ENCODE results near the gene RFX7.

DNA sequence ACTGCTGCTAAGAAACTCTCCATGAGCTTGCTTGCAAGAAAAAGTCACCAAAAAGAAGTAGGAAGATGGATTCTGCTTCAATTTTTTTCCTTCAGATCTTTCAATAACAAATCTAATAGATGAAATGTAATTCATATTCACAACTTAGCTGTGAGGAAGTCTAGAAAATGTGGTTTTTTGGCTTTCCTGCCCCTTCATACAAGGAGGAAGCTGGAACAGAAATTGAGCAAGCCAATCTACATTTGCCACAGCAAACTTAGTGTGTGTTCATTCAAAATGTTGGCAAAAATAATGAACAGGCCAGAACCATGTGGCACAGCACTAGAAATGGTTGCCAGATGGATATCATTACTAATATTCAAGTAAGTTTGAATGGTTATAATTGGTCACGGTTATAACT lies 157.1 kb downstream of the RFX7 start:
- TF ChIP-seq POLR2A (IDR thresholded peaks at IDR 0.05; ENCODE audit: extremely low read depth, insufficient read length), result no peak
- TF ChIP-seq, protein P1, sequence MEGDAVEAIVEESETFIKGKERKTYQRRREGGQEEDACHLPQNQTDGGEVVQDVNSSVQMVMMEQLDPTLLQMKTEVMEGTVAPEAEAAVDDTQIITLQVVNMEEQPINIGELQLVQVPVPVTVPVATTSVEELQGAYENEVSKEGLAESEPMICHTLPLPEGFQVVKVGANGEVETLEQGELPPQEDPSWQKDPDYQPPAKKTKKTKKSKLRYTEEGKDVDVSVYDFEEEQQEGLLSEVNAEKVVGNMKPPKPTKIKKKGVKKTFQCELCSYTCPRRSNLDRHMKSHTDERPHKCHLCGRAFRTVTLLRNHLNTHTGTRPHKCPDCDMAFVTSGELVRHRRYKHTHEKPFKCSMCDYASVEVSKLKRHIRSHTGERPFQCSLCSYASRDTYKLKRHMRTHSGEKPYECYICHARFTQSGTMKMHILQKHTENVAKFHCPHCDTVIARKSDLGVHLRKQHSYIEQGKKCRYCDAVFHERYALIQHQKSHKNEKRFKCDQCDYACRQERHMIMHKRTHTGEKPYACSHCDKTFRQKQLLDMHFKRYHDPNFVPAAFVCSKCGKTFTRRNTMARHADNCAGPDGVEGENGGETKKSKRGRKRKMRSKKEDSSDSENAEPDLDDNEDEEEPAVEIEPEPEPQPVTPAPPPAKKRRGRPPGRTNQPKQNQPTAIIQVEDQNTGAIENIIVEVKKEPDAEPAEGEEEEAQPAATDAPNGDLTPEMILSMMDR (IDR thresholded peaks at IDR 0.05; ENCODE audit: low read depth, low read length), result no peak
- 0 out of 2 replicates have a peak, but pooled peaks have one; percentile 32 for TF ChIP-seq MYC (IDR thresholded peaks at IDR 0.05; ENCODE audit: low read depth, low read length)
- TF ChIP-seq, protein P2, sequence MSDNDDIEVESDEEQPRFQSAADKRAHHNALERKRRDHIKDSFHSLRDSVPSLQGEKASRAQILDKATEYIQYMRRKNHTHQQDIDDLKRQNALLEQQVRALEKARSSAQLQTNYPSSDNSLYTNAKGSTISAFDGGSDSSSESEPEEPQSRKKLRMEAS (IDR thresholded peaks at IDR 0.05; ENCODE audit: low read depth, low read length), result no peak

Data from NB4 (cell line).